ENCODE data around the gene RNFT2.
"Not testable (repeated sequence)": the region's sequence is repeated elsewhere in the genome, so short reads cannot be mapped to it uniquely, and the experiment has no call there.

The RNFT2 gene

DNA sequence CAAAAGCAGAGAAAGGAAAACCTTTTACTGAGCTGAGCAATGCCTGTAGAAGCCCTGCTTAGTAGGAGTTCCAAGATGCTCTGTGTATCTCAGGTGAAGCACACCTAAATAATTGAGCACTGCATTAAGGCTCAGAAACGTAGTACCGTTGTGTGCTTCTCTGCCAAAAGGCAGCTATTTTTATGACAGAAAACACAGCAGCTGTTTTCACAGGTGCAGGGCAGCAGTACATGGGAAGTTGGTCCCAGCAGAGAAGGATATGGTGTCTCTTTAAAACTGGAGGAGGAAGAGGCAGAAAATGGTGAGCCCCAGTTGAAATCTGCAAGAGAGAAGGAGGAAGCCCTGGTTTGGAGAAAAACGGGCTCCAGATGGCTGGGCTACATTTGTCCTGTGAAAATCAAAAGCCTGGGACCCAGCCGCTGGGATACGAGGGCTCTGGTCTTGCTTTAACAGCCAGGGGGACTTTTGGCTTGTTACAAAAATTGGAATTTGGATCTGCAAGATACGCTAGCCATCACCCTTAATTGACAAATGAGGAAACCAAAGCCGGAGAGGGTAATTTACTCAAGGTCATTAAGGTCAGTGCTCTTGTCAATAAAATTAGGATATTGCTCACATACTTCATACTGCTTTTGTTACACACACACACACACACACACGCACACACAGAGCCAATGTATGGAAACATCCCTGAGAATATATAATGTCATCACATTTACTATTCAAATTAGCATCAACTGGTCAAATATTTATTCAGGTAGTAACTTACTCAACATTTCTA is 27.6 kb upstream of the RNFT2 start:
- DNase-seq = no peak

DNA sequence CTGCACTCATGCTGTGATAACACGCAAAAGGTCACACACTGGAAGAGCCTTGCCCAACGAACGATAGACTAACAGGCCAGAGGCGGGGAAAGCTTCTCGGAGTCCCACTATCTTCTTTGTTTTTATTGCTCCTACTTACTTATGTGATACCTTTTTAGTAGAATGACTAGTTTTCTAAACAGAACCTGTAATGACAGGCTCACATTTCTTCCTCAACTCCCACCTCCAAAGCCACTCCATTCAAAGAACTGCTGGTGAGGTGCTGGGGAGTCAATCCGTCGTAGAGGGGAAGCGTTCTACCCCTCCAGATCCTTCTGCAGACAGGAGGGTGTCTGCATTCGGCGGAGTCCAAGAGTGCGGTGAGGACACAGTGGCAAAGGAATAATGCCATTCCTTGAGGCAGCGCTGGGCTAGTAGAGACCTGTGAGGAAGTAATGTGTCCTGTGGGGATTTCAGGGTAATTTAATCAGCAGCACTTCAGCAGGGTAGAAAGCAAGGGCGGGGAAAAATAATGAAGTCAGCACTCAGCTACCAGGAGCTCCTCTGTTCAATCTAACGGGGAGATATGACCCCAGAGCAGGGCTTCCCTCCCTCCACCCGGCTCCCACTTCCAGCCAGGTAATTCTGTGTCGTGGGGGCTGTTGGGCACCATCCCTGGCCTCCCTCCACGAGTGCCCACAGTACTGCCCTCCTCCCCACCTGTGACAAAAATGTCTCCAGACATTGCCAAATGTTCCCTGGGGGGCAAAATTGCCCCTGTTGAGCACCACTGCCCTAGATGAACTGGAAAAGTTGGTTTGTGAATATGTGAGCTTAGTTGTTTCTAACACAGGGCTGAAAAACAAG is 25.4 kb upstream of the RNFT2 start:
- no peak for DNase-seq

DNA sequence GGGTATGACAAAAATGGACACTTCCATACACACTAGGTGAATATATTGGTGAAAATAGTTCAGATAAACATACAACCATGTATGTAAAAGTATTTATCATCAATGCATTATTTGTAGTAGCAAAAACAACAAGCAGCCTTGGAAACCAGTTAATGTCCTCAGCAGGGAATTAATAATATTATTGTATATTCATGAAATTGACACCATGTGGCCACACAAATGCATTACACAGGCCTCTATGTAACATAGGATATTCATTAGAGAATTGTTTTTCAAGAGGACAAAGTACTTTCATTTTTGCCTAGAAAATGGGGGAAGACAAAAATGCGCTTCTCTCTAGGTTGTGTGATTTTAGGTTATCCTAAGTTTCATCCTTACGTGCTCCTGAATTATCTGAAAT is 24.6 kb upstream of the RNFT2 start:
- no peak for DNase-seq

DNA sequence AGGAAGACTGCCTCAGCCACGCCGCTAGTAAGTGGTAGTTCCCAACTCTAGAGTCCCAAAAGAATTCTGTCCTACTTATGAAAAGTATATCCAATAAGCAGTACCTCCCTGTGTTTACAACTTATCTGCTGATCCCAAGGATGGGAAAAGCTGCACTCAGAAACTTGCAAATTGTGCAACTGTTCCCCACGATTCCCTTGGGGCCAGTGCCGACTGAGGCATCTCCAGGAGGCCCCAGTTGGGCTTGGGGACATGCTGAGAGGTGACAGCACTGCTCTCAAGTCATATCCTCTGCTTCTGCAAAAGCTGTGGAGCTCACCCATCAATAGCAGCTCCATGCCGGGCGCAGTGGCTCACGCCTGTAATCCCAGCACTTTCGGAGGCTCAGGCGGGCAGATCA is 23.9 kb upstream of the RNFT2 start:
- no peak for DNase-seq

DNA sequence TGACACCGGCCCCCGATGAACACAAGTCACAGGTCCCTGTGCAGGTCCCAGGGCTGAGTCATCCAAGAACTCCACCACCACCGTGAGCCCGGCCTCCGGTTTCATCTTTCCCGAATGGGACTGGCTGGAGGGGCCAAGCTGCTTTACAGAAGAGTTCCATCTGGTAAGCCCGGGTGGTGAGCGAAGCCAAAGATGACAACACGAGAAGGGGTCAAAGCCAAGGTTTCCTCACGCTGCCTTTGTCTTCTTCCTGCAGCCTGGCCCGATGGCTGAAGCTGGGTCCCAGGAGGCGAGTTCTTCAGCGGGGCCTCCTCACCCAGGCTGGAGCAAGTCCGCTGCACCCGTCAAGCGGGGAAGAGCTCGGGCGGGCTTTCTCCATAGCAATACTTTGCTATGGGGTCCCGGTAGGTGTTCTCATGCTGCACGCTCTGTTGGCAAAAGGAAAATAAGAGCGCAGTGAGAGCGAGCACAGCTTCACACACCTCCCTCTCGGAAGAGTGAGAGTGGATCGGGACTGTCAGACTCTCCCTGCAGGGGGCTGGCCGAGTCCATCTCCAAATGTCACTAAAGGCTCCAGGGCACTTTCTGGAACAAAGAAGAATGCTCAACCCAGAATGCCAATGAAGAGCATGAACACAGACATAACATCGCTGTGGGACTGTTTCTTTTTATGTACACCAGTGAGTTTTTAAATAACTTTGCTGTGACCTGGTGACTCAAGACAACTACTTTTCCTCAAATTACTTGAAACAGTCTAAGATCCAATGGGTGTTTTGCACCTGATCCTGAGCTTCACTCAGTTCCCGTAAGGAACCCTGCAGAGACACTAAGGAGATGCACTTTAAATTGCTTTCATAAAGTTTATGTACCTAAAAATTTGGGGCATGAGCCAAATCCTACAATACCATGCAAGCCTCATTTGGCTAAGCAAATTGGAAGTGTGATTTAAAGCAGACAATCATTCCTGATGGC is 20.4 kb upstream of the RNFT2 start:
- no peak for DNase-seq

DNA sequence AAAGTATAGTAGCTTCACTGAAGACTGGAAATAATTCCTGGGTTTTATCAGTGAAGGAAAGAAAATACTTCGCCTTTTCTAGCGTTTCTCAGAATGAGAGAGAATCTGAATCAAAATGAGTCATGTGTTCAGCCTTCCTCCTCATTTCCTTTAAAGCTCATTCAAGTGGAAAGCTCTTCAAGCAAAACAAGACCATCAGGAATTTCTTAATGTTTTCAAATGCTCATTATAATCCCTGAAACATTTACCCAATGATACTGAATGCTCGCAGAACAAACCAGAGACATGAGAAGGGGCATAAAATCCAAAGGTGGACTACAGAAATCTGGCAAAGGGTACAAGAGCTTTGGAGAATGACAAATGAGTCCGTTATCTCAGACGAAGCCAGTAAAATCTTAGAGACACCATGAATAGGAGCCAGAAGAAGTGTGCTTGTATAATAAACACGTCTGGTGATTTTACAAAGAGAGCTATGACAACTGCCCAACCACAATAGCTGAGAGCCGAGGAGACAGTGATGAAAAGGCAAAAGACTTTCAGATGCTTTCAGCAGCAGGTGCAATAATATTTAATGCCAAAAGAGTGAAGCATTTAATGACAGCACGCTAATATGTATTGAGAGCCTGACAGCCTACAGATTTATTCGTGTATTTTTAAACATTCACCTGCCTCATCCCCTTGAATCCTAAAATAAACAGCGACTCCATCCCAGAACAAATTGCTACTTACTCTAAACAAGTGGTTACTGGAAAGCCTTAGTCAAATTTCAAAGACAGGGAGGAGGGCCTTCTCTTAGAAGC is 19.3 kb upstream of the RNFT2 start:
- no peak for DNase-seq

DNA sequence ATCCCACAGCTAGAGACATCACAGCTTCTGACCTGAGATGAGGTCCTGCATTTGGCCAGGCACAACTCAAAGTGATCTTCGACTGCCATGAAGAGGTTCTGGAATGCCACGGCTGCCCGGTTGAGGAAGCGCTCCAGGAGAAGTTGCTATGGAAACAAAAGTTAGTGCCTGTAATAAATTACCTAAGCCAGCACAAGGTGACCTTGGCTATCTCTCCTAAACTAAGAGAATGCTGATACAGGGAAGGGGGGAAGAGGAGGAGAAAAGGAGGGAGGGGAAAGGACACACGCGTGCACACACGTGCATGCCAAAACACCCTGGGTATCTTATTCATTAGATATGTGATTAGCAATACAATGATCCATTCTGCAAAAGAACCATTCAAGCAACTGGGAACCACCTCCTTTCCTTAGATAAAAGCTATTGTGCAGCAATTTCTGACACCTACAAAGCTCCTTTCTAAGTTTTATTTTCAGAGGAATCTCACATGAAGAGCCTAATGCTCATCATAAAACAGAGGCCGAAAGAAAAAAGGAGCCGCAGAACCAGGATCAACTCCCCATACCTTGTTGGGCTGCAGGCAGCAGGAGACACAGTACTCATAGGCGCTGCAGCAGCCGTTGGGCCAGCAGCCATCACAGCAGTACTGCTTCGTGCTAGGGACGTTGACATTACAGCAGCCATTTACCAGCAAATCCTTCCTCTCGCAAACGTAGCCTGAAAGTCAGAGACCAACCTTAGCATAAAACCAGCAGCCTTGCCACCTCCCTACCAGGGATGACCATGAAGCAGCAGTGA is 18.2 kb upstream of the RNFT2 start:
- no peak for DNase-seq

DNA sequence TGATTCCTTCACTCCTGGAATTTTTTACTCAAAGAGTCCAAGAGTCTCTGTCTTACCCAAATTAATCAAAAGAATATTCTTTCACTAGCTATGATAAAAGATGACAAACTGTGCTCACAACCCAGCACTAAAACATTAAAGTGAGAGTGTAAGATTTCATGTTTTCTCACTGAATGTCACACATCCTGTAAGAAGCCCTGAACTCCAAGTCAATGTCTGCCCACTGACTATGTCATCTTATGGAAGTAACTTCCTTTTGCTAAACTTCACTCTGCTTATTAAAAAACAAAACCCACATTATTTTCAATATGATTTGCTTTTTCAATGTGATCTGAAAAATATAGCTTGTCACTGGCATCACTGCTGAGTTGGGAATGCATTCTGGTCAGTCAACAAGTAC is 15.9 kb upstream of the RNFT2 start:
- DNase-seq = no peak

DNA sequence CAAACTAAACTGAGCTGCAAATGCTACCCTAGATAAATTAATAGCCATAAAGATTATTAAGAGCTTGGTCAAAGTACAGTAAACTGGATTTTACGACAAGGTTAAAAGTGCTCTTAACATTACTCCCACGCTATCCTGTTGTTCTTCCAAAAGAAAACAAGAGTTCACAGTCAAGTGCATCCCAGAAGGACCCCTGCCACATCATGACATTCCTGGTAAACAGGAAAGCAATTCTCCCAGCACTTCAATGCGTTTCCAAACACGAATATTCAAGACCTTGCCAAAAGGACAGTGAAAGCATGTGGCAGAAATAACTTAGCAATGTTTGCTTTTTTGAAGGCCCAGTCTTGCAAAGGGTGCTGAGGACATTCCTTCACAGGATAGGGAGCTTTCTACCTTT is 11.4 kb upstream of the RNFT2 start:
- no peak for DNase-seq

DNA sequence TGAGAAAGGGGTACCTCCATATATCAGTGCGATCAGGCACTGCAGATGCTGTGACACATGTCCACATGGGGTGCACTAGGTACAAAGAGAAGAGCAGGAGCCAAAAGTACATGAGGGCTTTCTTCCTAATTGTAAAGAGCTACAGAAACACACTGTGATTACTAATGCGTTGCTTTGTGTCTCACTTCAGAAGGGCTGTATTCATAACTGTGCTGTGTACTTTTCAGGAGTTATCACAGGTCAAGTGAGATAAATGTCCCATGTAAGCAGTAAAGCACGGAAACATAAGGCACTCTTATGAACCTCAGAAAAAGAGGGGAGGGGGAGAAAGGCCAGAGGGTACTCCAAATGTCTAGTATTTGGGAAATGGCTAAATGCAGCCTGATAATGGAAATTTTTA is 10.9 kb upstream of the RNFT2 start:
- no peak for DNase-seq

DNA sequence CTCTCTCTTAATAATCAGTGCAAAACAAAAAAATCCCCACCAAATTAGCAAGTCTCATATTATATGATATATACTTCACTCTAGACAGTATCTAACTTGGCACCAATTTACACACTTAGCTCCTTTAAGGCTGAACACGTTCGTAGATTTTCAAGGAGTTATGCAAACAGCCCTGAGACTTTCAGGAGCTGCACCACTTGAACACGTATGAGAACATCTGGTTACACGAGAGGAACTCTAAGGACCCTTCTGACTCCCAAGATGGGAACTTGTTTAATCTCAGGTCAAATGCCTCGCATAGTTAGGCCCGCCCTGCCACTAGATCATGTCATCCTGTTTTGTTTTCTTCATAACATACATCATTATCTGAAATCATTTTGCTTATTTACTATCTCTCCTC is 10.2 kb upstream of the RNFT2 start:
- DNase-seq = no peak

DNA sequence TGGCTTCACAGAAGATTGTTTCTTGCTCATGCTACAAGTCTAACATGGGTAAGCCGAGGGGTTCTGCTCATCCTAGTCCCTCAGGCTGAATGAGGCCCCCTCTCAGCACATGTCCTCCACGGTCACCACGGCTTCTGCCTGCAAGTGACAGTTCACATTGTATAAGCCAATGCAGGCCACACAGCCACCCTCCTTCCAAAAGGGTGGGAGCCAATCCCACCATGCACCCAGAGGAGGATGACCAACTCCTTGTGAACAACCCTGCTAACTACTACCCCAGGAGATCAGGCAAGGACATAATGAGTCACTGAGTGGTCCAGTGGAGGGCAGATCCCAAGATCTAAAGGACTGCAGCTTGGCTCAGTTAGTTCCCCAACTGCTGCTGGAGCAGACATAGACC is 6.3 kb upstream of the RNFT2 start:
- DNase-seq = no peak

DNA sequence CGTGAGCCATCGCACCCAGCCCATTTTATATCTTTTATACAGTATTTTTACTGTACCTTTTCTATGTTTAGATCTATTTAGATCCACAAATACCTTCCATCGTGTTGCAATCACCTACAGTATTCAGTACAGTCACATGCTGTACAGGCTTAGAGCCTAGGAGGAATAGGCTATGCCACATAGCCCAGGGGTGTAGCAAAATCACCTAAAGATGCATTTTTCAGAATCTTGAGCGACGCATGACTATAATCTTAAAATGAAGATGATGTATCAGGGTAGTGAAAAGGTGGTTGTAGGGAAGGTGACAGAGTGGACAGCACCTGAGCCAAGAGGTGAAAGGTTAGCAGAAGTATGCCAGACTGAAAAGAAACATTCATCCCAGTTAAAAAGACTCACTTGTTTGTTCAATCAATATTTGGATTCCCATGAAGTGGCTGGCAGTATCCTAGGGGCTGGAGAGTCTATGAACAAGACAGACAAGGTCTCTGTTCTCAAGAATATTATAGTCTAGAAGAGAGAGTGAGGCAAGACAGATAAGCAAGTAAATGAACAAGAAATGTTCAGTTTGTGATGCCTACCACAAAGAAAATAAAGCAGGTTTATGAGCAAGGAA is 3.9 kb upstream of the RNFT2 start:
- no peak for DNase-seq

DNA sequence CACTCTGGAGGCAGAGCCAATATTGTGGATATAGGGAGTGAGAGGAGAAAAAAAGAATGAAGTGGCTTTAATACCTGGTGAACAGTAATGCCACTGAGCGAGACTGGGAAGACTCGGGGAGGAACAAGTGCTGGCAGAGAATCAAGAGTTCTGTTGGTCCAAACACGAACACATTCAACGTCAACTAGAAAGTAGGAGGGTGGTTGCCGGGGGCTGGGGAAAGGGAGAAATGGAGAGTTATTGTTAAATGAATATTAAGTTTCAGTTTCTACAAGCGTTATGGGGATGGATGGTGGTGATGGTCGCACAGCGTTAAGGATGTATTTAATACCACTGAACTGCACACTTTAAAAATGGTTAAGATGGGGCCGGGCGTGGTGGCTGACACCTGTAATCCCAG is 3.0 kb upstream of the RNFT2 start:
- no peak for DNase-seq

DNA sequence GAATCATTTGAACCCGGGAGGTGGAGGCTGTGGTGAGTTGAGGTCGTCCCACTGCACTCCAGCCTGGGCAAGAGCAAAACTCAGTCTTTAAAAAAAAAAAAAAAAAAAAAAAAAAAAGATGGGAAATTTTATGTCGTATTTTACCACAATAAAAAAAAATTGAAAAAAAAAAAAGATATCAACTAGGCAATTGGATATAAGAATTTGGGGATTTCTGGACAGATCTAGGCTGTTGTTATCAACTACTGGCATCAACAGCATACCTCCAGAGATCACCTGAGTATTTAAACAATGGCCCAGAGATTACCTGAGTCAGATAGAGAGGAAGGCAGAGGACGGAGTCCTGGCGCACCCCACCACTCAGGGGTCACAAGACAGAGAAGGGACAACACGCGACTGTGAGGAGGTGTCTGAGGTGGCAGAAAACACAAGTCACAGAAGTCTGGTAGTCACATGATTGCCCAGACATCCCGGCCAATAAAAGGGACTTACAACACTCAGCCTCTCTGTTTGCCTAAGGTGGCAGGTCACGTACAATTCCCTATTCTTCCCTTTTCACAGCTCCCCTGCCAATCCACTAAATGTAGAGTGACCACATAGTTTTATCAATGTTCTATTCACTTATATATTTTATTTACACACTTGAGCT is 2.0 kb upstream of the RNFT2 start:
- no peak for DNase-seq

DNA sequence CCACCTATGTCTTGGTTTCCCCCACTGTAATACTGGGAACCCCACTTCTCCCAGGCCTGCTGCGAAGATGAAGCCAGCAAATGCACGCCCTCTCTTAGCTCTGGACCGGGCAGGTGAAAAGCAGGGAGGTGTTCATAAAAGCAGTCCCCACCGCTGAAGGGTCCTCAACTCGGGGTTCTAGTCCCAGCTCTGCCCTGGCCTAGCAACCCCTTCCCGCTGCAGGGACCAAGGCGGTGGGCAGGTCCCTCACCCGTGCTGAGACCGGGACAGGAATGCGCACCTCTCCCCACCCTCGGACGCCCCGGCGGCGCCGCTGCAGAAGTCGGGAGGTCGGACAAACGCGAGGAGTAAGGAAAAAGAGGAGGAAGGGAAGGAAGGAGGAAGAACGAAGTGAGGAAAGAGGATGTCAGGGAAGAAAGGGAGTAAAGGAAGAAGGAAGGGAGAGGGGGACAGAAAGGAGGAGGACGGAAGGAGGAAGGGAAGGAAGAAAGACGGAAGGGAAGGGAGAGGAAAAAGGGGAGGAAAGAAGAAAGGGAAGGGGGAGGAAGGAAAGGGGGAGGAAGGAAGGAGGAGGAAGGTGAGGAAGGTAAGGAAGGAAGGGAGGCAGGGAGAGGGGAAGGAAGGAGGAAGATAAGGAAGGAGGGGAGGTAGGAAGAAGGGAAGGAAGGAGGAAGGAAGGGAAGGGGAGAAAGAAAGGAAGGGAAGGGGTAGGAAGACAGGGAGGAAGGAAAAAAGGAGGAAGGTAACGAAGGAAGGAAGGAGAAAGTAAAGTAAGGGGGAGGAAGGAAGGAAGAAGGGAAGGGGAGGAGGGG is 947 bp upstream of the RNFT2 start:
- DNase-seq = no peak

DNA sequence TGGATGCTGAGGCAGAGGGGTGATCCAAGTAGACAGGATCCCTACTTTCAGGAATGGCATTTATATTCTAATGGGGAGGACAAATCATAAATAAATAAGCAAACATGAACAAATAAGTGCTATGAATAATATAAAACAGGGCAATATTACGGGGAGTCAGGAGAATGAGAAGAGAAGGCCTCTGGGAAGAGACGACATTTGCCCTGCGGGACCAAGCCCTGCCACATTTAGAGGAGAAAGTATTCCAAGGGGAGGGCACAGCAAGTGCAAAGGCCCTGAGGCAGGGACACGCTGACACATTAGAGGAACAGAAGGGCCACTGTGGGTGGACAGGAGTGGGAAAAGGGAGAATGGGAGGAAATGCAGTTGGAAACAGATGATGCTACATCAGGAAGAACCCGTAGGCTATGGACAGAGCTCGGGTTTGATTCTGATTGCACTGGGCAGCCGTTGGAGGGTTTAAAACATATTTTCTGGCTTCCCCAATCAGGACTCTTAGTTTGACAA is 1.3 kb downstream of the RNFT2 start:
- DNase-seq = no peak

DNA sequence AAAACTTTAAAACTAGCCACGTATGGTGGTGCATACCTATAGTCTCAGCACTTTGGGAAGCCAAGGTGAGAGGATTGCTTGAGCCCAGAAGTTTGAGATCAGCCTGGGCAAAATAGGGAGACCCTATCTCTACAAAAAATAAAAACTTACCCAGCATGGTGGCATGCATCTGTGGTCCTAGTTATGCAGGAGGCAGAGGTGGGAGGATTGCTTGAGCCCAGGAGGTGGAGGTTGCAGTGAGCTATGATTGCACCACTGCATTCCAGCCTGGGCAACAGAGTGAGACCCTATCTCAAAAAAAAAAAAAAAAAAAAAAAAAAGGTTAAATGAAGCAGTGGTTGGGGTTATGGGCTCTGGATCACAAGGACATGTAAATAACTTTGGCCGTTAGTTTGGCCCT is 4.7 kb downstream of the RNFT2 start:
- not testable (repeated sequence) for DNase-seq

DNA sequence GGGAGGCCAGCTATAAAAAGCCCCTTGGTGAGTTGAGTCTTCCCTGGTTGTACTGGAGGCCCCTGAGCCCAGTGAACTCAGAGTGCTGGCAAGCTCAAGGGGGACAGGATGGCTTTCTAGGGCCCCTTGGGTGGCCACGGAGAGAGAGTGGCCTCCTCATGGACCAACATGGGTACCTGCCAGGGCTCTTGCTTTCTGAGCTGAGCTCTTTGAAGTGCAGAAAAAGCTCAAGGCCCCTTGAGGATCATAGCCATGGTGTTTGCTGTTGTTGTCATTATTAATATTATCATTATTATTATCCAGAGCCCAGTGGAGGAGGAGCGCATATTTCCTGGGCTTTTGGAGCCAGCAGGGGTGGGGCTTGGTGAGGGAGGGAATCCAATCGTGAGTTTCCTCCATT is 6.7 kb downstream of the RNFT2 start:
- DNase-seq = no peak
